H1 (cell line): ENCODE data around the gene SQOR. TPM values are rescaled to one million over a fixed set of nuclear protein-coding genes. Genes with fewer than 3 reads are reported as not detected.

Experiments used
- CTCF ChIA-PET: fragments of 300-600 bp; sonication (Branson Sonifier 250); formaldehyde crosslinking; loops from one replicate; lab custom pipeline; 2021; ENCODE audit not compliant: partially characterized antibody; lab: Charles Lee
- POLR2A ChIA-PET: fragments of 300-600 bp; sonication (Branson Sonifier 250); formaldehyde crosslinking; loops from one replicate; lab custom pipeline; 2021; ENCODE audit warnings: inconsistent platforms; ENCODE audit not compliant: partially characterized antibody; lab: Charles Lee
- DNase-seq, 2 experiments: peaks; one replicate each; pipeline versions ENCODE4 v3.0.0 to v3.0.0-alpha.2; 2010 to 2022; ENCODE audit warnings: low spot score in 2 of 2, low read depth in 1 of 2, mixed read lengths in 1 of 2
- FAIRE-seq: peaks from 2 replicates; lab custom pipeline; 2011; peaks lifted over from hg19 to GRCh38; lab: Jason Lieb, UNC
- H2AFZ ChIP-seq: 2 replicates; pipeline ENCODE4 v1.8.1; 2012; ENCODE audit warnings: low read length, inconsistent platforms
- H2AK5ac ChIP-seq: 2 replicates; pipeline ENCODE4 v1.6.1; 2013; ENCODE audit warnings: low read depth, low read length
- H2BK120ac ChIP-seq: replicated peaks from 2 replicates; pipeline ENCODE3; 2013; ENCODE audit warnings: low read depth, low read length, inconsistent platforms
- H2BK12ac ChIP-seq: 2 replicates; pipeline ENCODE4 v1.6.1; 2013; ENCODE audit warnings: low read depth, low read length
- H2BK15ac ChIP-seq: 2 replicates; pipeline ENCODE4 v1.6.1; 2013; ENCODE audit warnings: low read length
- H2BK20ac ChIP-seq: 2 replicates; pipeline ENCODE4 v1.6.1; 2013; ENCODE audit warnings: low read length
- H2BK5ac ChIP-seq: 2 replicates; pipeline ENCODE4 v1.6.1; 2013; ENCODE audit warnings: low read depth, low read length
- H3K14ac ChIP-seq: 2 replicates; pipeline ENCODE4 v1.6.1; 2013; ENCODE audit warnings: inconsistent platforms; ENCODE audit not compliant: insufficient read length
- H3K18ac ChIP-seq: 2 replicates; pipeline ENCODE4 v1.6.1; 2013; ENCODE audit warnings: low read length; ENCODE audit errors: extremely low read depth
- H3K23ac ChIP-seq: 2 replicates; pipeline ENCODE4 v1.6.1; 2013; ENCODE audit warnings: inconsistent platforms; ENCODE audit not compliant: insufficient read length
- H3K23me2 ChIP-seq: 2 replicates; pipeline ENCODE4 v1.6.1; 2013; ENCODE audit warnings: low read depth, low read length
- H3K27ac ChIP-seq: 2 replicates; pipeline ENCODE4 v1.6.1; 2011; ENCODE audit warnings: low read depth, low read length, inconsistent platforms
- H3K27me3 ChIP-seq, 4 experiments: replicated peaks in 1 of 4; 1 replicate in 1 of 4; 2 replicates in 3 of 4; pipeline versions ENCODE4 v1.6.1 to v1.8.1; 2011 to 2013; ENCODE audit warnings: low read length in 3 of 4, mild to moderate bottlenecking in 3 of 4, inconsistent platforms in 2 of 4, mixed read lengths in 2 of 4, moderate library complexity in 1 of 4; ENCODE audit not compliant: control insufficient read depth in 3 of 4, insufficient read depth in 3 of 4; ENCODE audit errors: extremely low read depth in 1 of 4
- H3K36me3 ChIP-seq, 4 experiments: 2 replicates each; pipeline versions ENCODE4 v1.6.1 to v1.8.1; 2011 to 2013; ENCODE audit warnings: mild to moderate bottlenecking in 4 of 4, low read length in 3 of 4, moderate library complexity in 2 of 4, control low read depth in 1 of 4, inconsistent platforms in 1 of 4; ENCODE audit not compliant: insufficient read depth in 4 of 4, control insufficient read depth in 2 of 4
- H3K4ac ChIP-seq: replicated peaks from 2 replicates; pipeline ENCODE3; 2013; ENCODE audit warnings: low read length, low read depth, mixed read lengths, inconsistent platforms; ENCODE audit not compliant: insufficient read length
- H3K4me1 ChIP-seq, 4 experiments: replicated peaks in 1 of 4; 1 replicate in 1 of 4; 2 replicates in 3 of 4; pipeline versions ENCODE4 v1.6.1 to v1.8.1; 2011 to 2013; ENCODE audit warnings: low read length in 3 of 4, inconsistent platforms in 2 of 4, mixed read lengths in 1 of 4; ENCODE audit not compliant: insufficient read depth in 4 of 4, control insufficient read depth in 3 of 4
- H3K4me2 ChIP-seq, 2 experiments: 2 replicates each; pipeline versions ENCODE4 v1.6.1 to v1.8.1; 2011 to 2013; ENCODE audit warnings: low read depth in 2 of 2, low read length in 2 of 2, control low read depth in 1 of 2, inconsistent platforms in 1 of 2, mild to moderate bottlenecking in 1 of 2; ENCODE audit not compliant: insufficient read depth in 1 of 2
- H3K4me3 ChIP-seq, 4 experiments: fragments of 200-600, 300-600 bp in 1 of 4; sonication (generic), shearing (Covaris generic), sonication (Bioruptor Twin) in 1 of 4; 2 replicates each; pipeline versions ENCODE4 v1.5.1 to v1.8.1; 2011 to 2016; ENCODE audit warnings: low read length in 4 of 4, low read depth in 3 of 4, control low read depth in 2 of 4, inconsistent platforms in 2 of 4, mild to moderate bottlenecking in 2 of 4, mixed read lengths in 1 of 4, moderate library complexity in 1 of 4; ENCODE audit not compliant: insufficient read depth in 2 of 4; ENCODE audit errors: extremely low read depth in 1 of 4
- H3K56ac ChIP-seq: replicated peaks from 2 replicates; pipeline ENCODE3; 2013; ENCODE audit warnings: low read depth, mild to moderate bottlenecking, mixed read lengths, low read length, inconsistent platforms; ENCODE audit not compliant: insufficient read length
- H3K79me1 ChIP-seq: 2 replicates; pipeline ENCODE4 v1.6.1; 2013; ENCODE audit warnings: low read depth, low read length, control low read depth
- H3K79me2 ChIP-seq, 2 experiments: 2 replicates each; pipeline versions ENCODE4 v1.6.1 to v1.8.1; 2012 to 2013; ENCODE audit warnings: low read length in 2 of 2, mild to moderate bottlenecking in 2 of 2, inconsistent platforms in 1 of 2; ENCODE audit not compliant: insufficient read depth in 2 of 2, control insufficient read depth in 1 of 2
- H3K9ac ChIP-seq, 4 experiments: replicated peaks in 1 of 4; 1 replicate in 1 of 4; 2 replicates in 3 of 4; pipeline versions ENCODE4 v1.6.1 to v1.8.1; 2011 to 2013; ENCODE audit warnings: low read depth in 3 of 4, low read length in 3 of 4, control low read depth in 2 of 4, mild to moderate bottlenecking in 2 of 4, moderate library complexity in 2 of 4, inconsistent platforms in 1 of 4; ENCODE audit errors: extremely low read depth in 1 of 4
- H3K9me3 ChIP-seq, 2 experiments: 2 replicates each; pipeline versions ENCODE4 v1.6.1 to v1.8.1; 2012 to 2013; ENCODE audit warnings: mild to moderate bottlenecking in 2 of 2, moderate library complexity in 2 of 2, control low read depth in 1 of 2, inconsistent platforms in 1 of 2, low read depth in 1 of 2, low read length in 1 of 2, mixed read lengths in 1 of 2; ENCODE audit not compliant: insufficient read depth in 2 of 2
- H4K20me1 ChIP-seq, 2 experiments: replicated peaks in 1 of 2; 2 replicates each; pipeline versions ENCODE3 to v1.8.1; 2011 to 2013; ENCODE audit warnings: inconsistent platforms in 2 of 2, low read length in 2 of 2, mild to moderate bottlenecking in 1 of 2; ENCODE audit not compliant: insufficient read depth in 2 of 2, control insufficient read depth in 1 of 2
- H4K5ac ChIP-seq: 2 replicates; pipeline ENCODE4 v1.6.1; 2013; ENCODE audit warnings: low read length, low read depth, mixed read lengths, inconsistent platforms; ENCODE audit not compliant: insufficient read length
- H4K8ac ChIP-seq: 2 replicates; pipeline ENCODE4 v1.8.0; 2013; ENCODE audit warnings: mild to moderate bottlenecking, moderate library complexity, low read length, inconsistent platforms; ENCODE audit not compliant: insufficient read depth; ENCODE audit errors: extremely low read depth
- H4K91ac ChIP-seq: replicated peaks from 2 replicates; pipeline ENCODE3; 2013; ENCODE audit warnings: low read length, mixed read lengths, inconsistent platforms; ENCODE audit not compliant: insufficient read length
- CEBPB ChIP-seq: IDR thresholded peaks from 2 replicates; pipeline ENCODE4 v1.6.1; 2012; ENCODE audit warnings: low read depth, low read length
- SAP30 ChIP-seq: fragments of 300-600 bp; sonication (generic); IDR thresholded peaks from 2 replicates; pipeline ENCODE4 v1.7.1; 2012; ENCODE audit warnings: low read length, moderate library complexity, mild to moderate bottlenecking, inconsistent platforms; ENCODE audit not compliant: insufficient read depth, insufficient replicate concordance
- WGBS, 2 experiments: shearing (Covaris generic) in 1 of 2; methylation state at CpG; one replicate each; pipeline versions ENCODE4 v1.1.6 to v1.1.7; 2013 to 2015; ENCODE audit warnings: low lambda C conversion rate in 2 of 2, mixed read lengths in 2 of 2, inconsistent platforms in 1 of 2, low coverage in 1 of 2, missing lambda C conversion rate in 1 of 2; ENCODE audit not compliant: insufficient replicate concordance in 2 of 2, insufficient coverage in 1 of 2, insufficient read length in 1 of 2; ENCODE audit errors: extremely low coverage in 1 of 2, missing lambda C conversion rate in 1 of 2; 5-methylcytosine and 5-hydroxymethylcytosine counted together
- polyA plus RNA-seq, 7 experiments: library from polyadenylated mRNA; depleted of rRNA in 3 of 7; stranded (reverse) in 5 of 7; unstranded in 2 of 7; fragments of >200 nt in 5 of 7; fragments of 200-250 nt in 2 of 7; gene quantifications; 1 replicate in 5 of 7; 2 replicates in 1 of 7; 4 replicates in 1 of 7; pipeline versions ENCODE4 v1.2.1 to v1.2.3, GENCODE V29; 2011 to 2013; ENCODE audit warnings: missing spikeins in 2 of 7, mixed read lengths in 2 of 7
- total RNA-seq: library from RNA; stranded (reverse); fragmentation: NEBNext Ultra II Directional; extraction: Animal tissue kit (Norgen Biotek cat#: 25700); gene quantifications from 2 replicates; pipeline ENCODE4 v1.2.1, GENCODE V29; 2021

Gene SQOR
- total and polyA plus RNA-seq, 2 of the 8 experiments (the other 6 are each of a cell fraction or from before 2014, with no cell fraction given) = 0.20 to 0.22 TPM

DNA sequence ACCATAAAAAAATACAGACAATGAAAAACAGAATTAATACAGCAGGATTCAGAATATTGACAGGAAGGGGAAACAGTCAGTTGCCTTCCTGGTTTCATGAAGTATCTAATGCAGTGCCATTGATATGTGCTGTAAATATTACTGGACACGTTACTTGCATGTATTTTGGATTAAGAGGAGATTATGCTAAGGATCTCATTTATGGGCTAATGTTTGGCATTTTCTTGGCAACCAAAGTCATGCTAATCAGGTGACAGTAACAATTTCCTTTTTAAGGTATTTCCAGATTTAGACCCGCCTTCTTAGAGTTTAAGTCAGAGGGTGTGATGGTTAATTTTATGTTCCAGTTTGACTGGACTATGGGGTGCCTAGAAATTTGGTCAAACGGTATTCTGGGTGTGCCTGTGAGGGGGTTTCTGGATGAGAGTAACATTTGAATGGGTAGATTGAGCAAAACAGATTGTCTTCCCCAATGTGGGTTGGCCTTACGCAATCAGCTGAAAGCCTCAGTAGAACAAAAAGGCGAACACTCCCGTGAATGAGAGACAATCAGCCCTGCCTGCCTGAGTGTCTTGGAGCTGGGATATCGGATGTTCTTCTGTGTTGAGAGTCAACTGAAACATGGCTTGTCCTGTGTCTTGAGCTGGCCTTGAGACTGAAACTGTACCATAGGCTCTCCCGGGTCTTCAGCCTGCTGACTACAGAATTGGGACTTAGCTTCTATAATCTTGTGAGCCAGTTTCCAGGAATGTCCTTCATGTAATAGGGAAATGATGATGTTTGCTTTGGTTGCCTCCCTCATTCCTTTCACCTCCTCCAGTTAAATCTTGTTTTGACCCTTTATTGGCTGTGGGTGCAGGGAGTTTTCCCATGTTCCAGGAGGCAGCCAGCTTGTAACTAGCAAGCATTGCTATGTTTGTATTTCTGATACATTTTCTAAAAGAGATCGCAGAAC, 10.5 kb downstream of the SQOR start:
- Histone ChIP-seq H2BK120ac (no peak overlapping the region), H2BK5ac (no peak overlapping the region), H3K79me2 (no peaks in the 10 kb centered on the region), H4K8ac (no peak overlapping the region), H2AK5ac (no peak overlapping the region), H3K79me1 (no peaks in the 10 kb centered on the region), H3K36me3 (no peaks in the 10 kb centered on the region), H3K23me2 (no peaks in the 10 kb centered on the region), H2AFZ (no peak overlapping the region), H2BK12ac (no peak overlapping the region), H3K56ac (no peak overlapping the region), H3K14ac (no peak overlapping the region), H3K4me1 (no peaks in the 10 kb centered on the region), H3K27ac (no peak overlapping the region), H3K18ac (no peak overlapping the region), H3K4me2 (no peak overlapping the region), H3K4ac (no peak overlapping the region), H3K27me3 (no peaks in the 10 kb centered on the region), H2BK20ac (no peak overlapping the region), H3K23ac (no peak overlapping the region), H4K91ac (no peak overlapping the region), H4K5ac (no peak overlapping the region), H4K20me1 (no peaks in the 10 kb centered on the region), H3K4me3 (no peak overlapping the region), H2BK15ac (no peak overlapping the region), H3K9me3 (no peaks in the 10 kb centered on the region), H3K9ac (no peak overlapping the region)
- TF ChIP-seq SAP30 (no peak), CEBPB (peak; percentile 69; the same call in 1 of the 2 replicates)
- CTCF ChIA-PET = interaction anchor here (0.9 kb wide), 1 partner anchor 10 kb away, joined by 3 read pairs; the partner anchor contains the start of gene SQOR
- POLR2A ChIA-PET = no interaction called here
- WGBS, 2 experiments = 94% methylated on average over 9 of the region's 9 CpGs; no CpG with 5 or more reads in 1 of the 2 experiments
- no peak for DNase-seq
- no peak for FAIRE-seq
